GM18951 (cell line): ENCODE data around the gene GNB1L.

Experiments
- POLR2A ChIP-seq: IDR thresholded peaks from 4 replicates; pipeline ENCODE4 v1.6.1; 2011; ENCODE audit warnings: mild to moderate bottlenecking; ENCODE audit not compliant: insufficient read length, insufficient read depth; ENCODE audit errors: extremely low read depth
- in situ Hi-C: fragments of 300-500 bp; cut with MboI; formaldehyde crosslinking; loops from one replicate; pipeline ENCODE4 v1.12.0; 2022; ENCODE audit warnings: low sequenced_read_pairs, mixed read lengths, inconsistent platforms; ENCODE audit not compliant: unreplicated experiment

The GNB1L gene

DNA sequence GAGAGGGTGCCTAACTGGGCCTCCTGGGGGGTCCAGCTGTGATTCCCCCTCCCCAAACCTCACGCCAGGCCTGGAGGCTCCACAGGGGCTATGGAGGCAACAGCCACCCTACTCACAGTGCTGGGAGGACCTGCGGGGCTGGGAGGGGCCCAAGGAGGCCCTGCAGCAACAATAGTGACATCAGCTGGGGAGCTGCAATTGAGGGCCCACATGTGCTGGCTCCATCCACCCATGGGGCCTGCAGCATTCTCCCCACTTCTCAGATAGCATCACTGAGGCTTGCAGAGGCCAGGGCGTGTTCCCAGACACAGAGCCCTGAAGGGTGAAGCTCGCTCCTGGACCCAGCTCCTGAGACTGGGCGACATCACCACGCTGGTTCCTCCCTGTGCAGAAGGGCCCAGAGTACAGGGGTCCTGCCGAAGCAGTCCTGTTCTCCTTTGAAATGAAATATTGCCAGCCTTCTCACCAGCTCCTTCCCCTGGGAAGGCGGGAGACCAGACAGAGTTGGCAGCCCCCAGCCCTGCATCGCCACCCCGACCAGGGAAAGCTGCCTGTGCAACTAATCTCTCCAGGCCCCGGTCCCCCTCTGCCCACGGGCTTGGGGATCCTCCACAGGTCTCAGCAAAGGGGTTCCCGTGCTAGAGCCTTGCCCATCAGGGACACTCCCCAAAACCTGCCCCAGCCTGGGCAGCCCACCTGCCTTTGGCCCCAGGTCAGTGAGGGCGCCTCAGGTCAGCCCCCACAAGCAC is 103.0 kb downstream of the GNB1L start:
- TF ChIP-seq POLR2A, result no peak
- in situ Hi-C loops, result no loop called here

DNA sequence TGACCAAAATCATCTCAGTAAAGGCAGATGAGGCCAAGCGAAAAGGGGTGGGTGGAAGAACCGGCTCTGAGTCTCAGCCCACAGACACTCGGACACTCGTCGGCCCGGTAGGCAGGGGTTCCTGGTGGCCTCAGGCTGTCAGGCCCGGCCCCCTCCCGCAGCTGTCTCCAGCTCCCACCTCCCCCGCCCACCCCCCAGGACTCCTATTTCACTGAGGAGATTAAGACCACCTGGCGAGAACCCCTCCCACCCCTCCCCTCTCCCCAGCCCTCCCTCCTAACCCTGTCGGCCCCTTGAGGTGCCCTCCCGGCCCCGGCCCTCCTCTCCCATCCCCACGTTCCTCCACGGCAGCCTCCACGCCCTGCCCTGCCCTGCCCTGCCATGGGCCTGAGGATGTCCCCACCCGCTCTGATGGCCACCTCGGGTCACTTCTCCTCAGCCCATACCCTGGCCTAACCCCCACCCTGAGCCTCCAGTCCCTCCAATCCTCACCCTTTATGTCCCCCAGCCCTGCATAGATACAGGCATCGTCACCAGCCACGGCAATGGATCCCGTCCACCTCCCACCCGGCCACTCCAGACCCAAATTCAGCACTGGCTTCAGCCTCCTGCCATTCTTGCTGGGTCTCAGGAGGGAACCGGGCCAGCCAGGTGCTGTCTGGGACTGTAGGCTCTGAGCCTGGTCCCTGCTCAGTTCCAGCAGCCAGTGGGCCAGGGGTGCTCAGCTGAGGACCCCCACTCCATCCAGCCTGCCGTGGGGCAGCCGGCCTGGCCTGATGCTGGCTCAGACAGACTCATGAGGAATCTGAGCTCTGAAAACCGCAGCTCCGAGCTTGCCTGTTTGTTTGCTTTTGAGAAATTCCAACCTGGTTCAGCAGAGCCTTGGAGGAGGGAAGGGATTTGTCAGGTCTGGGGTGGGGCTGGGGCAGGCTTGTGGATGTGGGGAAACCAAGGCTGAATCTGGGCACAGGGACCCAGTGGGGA is 103.9 kb downstream of the GNB1L start:
- TF ChIP-seq POLR2A, result no peak
- in situ Hi-C loops, result no loop called here

DNA sequence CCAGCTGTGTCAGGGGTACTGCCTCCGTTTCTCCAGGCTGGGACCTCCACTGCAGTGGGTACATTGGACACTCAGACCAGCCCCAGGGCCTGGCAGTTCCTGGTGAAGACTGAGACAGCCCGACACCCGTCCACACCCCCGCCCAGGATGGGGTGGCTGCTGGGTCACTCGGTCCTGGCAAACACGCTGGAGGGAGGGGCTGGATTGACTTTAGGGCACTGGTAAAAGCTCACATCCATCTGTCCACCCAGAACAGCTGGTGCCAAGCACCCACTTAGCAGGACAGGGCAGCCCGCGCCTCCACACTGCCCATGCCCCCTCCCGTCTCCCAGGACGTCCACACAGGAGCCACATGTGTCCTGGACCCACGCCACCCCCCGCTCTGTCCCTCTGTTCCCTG is 104.8 kb downstream of the GNB1L start:
- in situ Hi-C loops, result no loop called here

DNA sequence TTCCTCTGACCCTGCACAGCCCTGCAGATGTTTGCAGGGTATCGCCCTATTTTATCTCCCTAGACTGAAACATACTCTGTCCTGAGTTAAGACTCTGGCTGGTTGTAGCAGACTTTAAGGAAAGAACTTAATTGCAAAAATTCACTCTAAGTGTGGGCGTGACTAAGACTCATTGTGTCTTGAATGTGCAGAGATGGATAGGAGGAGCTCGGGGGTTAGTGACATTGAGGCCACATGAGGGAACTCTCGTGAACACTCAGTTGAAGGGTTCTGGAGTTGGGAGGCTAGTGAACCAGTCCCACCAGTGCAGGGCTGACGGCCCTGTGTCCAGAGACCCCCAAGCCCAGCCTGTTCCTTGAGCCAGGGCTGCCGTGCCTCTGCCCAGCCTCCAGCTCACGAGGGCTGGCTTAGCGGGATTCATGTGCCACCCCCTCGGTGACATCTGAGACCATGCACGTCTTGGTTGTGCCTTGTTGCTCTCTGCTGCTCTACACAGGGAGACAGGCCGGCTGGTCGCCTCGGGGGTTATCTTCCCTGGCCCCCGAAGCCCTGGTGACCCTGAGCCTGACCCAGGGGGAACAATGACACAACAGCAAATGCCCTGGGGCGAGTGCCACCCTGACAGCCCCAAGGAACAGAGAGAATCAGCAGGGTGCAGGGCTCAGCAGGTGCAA is 105.5 kb downstream of the GNB1L start:
- in situ Hi-C loops, result no loop called here
- TF ChIP-seq POLR2A, result no peak

More for the DNA sequence above, 104.8 kb downstream of the GNB1L start:
- no peak for TF ChIP-seq POLR2A

DNA sequence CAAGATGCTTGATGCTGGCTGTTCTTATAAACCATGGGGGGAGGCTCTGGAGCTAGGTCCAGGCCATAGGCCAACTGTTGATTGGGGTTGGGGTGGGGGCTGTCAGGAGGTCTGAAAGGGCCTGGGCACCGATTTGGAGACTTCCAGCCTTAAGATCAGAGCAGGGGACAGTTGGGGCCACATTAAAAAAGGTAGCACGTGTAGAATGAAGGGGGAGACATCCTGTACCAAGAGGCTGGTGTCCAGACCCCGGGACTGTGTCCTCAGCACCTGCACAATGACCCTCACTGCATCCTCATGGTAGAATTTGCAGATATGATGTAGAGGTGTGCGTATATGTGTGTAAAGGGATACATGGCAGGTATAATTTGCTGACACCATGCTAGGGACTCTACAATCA is 106.5 kb downstream of the GNB1L start:
- in situ Hi-C loops, result no loop called here
- TF ChIP-seq POLR2A, result no peak

DNA sequence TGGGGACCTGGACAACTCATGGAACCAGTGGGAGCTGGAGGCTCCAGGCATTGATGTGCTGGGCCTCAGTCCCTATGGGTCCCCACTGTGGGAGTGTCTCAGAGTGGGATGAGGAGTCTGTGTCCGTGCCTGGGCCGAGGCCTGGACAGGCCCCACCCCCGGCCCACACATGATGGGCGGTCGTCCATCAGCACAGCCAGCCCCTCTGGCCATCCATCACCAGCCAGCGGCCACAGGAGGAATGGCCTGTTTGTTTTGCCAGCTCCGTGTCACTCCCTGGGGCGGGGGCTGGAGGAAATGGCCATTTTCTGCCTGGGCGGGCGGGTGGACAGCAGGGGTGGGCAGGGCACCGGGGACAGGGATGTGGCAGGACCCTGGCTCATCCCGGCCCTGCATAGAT is 107.1 kb downstream of the GNB1L start:
- TF ChIP-seq POLR2A, result no peak

DNA sequence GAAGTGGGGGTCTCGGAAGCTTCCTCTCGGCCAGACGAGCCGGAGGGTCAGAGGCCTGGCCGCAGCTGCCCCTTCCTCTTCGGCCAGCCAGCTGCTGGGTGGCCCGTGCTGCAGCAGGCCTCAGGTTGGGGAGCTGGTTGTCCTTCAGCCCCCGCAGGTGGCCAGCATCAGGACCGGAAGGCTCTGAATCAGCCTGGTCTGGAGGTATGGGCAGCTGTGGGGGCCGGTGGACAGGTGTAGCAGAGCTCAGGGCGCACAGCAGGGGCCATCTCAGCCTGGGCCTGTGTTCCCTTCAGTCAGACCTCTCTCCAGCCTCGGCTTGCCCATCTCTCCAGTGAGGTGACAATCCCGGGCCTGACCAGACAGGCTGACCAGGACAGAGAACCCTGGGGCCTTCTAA is 107.9 kb downstream of the GNB1L start:
- TF ChIP-seq POLR2A, result no peak
- in situ Hi-C loops, result no loop called here

More for the DNA sequence above, 107.1 kb downstream of the GNB1L start:
- in situ Hi-C loops, result no loop called here

DNA sequence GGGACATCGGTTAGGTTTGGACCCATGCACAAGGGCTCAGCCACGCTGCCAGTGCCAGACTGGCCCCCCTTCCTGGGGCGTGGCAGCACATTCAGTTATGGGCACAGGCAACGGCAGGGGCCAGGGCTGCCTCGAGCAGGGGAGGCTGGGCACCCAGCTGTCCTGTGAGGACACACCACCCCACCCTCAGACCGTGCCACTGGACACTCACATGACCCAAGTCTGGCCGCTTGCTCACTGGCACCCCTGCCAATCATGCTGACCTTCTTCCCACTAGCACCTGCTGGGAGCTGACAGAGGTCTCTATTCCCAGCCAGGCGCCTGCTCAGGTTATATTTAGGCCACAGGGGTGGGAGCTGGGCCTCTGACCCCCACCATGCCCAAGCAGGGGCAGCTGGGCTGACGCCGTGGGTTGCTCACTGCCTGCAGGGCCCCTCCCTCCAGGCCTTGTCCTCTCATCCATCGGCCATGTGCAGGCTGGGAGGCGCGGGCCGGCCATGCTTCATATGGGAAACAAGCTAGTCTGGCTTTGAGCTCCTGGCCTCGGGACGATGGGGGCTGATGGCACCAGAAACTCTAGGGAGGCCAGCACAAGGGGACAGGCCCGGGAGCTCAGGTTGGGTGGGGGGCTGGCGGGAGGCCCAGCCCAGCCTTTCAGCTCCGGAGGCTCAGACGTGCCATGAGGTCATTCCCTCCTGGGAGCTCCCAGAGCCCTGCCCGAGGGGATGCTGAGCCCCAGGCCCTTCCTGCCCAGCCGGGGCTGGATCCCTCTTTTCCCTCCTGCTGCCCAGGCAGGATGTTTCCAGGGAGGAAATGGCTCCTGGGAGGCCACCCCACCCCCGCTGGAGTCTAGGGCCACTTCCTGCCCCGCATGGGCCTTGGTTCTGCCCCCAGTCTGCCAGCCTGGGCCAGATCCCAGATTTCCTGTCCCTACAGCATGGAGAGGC is 109.2 kb downstream of the GNB1L start:
- TF ChIP-seq POLR2A, result no peak
- in situ Hi-C loops, result no loop called here

DNA sequence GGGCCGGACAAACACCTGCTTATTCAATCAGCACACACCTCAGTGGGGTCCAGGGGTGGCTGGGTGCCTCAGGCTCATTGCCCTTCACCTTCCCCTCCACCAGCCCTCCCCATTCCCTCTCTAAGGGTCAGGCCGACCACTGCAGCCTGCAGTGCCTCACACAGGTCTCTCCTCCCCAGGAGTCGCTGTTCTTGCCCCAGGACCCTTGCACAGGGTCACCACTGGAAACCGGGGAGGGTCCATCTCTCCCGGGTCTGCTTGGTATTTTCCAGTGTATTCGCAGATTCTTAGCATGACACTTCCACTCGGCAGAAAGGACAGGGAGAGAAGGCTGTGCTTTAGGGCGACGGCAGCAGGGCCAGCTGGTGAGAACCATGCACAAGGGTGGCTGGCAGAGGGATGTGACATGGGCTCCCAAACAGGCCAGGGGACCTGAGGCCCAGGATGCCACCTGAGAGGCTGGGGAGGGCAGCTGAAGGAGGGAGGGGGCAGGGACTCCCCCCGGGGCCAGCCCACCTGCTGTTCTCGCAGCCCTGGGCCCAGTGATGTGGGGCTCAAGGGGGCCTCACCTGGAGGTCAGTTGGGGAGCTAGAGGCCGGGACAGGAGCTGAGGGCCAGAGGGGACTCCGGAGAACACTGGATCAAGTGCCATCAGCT is 110.2 kb downstream of the GNB1L start:
- in situ Hi-C loops, result no loop called here
- TF ChIP-seq POLR2A, result no peak

DNA sequence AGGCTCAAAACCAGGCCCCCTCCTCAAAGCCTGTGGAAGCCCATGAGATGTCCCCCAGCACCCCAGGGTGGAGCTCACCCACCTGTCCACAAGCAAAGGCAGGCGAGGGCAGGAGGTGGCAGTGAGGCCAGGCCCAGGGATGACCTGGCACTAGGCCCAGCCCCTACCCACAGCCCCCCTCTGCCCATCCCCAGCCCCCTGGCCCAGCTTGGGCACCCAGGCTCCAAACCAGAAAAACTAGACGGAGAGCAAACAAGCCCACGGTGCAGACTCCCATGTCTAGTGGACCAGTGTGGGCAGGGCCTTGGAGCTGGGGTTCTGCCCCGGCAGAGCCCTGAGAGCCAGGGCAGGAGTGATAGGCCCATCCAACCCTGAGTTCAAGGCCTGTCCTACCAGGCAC is 111.0 kb downstream of the GNB1L start:
- in situ Hi-C loops, result no loop called here
- no peak for TF ChIP-seq POLR2A

DNA sequence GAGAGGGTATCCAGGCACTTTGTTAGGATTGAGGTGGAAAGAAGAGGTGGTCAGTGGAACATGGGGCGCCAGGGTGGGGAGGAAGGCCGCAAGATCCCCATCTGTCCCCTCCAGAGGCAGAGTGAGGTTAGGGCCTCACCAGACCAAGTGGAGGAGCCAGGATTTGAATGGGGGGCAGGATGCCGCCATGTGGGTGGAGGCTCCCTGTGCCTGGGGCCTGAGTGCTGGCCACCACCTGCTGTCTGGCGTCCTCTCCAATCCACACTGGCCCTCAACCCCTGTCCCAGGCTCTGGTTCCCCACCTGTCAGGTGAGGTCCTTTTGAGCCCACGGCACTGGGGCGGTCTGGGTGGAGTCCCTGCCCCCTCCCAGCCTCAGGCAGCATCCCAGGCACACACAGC is 111.6 kb downstream of the GNB1L start:
- in situ Hi-C loops, result no loop called here
- TF ChIP-seq POLR2A, result no peak
